K562 (cell line): ENCODE measurements around the gene TTC27.

ENCODE experiments used
- CEBPB ChIP-seq: fragments of 450-650 bp; IDR thresholded peaks from 2 replicates; pipeline ENCODE4 v1.6.1; 2016; ENCODE audit warnings: missing genetic modification characterization, missing compliant biosample characterization
- MAZ ChIP-seq, 2 experiments: fragments of 450-650 bp in 1 of 2; sonication (generic) in 1 of 2; formaldehyde crosslinking; IDR thresholded peaks in 1 of 2; conservative IDR thresholded peaks in 1 of 2; 2 replicates each; pipeline versions ENCODE4 v1.4.0 to v1.5.0; 2020; ENCODE audit warnings: mild to moderate bottlenecking in 1 of 2, missing genetic modification reagents in 1 of 2
- NFYB ChIP-seq: IDR thresholded peaks from 2 replicates; pipeline ENCODE4 v1.6.1; 2011; ENCODE audit warnings: mild to moderate bottlenecking, moderate library complexity; ENCODE audit not compliant: insufficient read length; ENCODE audit errors: extremely low read depth
- PATZ1 ChIP-seq: fragments of 250-450 bp; sonication (Bioruptor Pico); IDR thresholded peaks from 2 replicates; pipeline ENCODE4 v1.5.0; 2020; ENCODE audit warnings: mild to moderate bottlenecking, borderline replicate concordance
- POLR2AphosphoS5 ChIP-seq: IDR thresholded peaks from 2 replicates; pipeline ENCODE4 v1.6.1; 2011; ENCODE audit warnings: mild to moderate bottlenecking, low read depth, low read length, moderate library complexity; ENCODE audit not compliant: control insufficient read depth, insufficient read depth
- RAD21 ChIP-seq, 2 experiments: fragments of 250-450 bp in 1 of 2; fragments of 450-650 bp in 1 of 2; sonication (Bioruptor Pico) in 1 of 2; formaldehyde crosslinking in 1 of 2; IDR thresholded peaks in 1 of 2; conservative IDR thresholded peaks in 1 of 2; 2 replicates each; pipeline versions ENCODE4 v1.4.0 to v1.8.0; 2020 to 2022; ENCODE audit warnings: mild to moderate bottlenecking in 2 of 2, moderate library complexity in 1 of 2
- RAD51 ChIP-seq: fragments of 450-650 bp; IDR thresholded peaks from 2 replicates; pipeline ENCODE4 v1.7.1; 2016; ENCODE audit warnings: low read depth, mild to moderate bottlenecking, borderline replicate concordance
- ZKSCAN1 ChIP-seq: fragments of 150-350 bp; IDR thresholded peaks from 2 replicates; pipeline ENCODE4 v1.6.1; 2016; ENCODE audit warnings: low read depth, low read length
- ZNF232 ChIP-seq: sonication (generic); formaldehyde crosslinking; IDR thresholded peaks from 2 replicates; pipeline ENCODE4 v1.8.0; 2022; ENCODE audit warnings: mild to moderate bottlenecking, missing genetic modification reagents

- TF ChIP-seq POLR2AphosphoS5 (no peak), ZKSCAN1 (no peak), NFYB (no peak), MAZ (CRISPR knock-in tag; conservative IDR thresholded peaks at IDR 0.05 in 1 of 2, IDR thresholded peaks at IDR 0.05 in 1 of 2) (no peak), CEBPB (tag) (no peak), RAD21 (CRISPR knock-in tag; conservative IDR thresholded peaks at IDR 0.05 in 1 of 2, IDR thresholded peaks at IDR 0.05 in 1 of 2) (no peak), ZNF232 (CRISPR knock-in tag) (no peak), PATZ1 (CRISPR knock-in tag) (no peak), RAD51 (no peak)
Measured at GRCh38 chr2:32804205-32804604, 176.4 kb downstream of the TTC27 start.
